Astrocyte of the spinal cord (primary cell): Measurements from ENCODE around the gene ATG4C.
"Not testable (repeated sequence)": the region's sequence is repeated elsewhere in the genome, so short reads cannot be mapped to it uniquely, and the experiment has no call there.

Experiments used
- DNase-seq: peaks from one replicate; pipeline ENCODE4 v3.0.0; 2011; ENCODE audit warnings: low read depth, low spot score
- H3K4me3 ChIP-seq: 2 replicates; pipeline ENCODE4 v1.5.1; 2011; ENCODE audit warnings: low read depth, mild to moderate bottlenecking, low read length, moderate library complexity
- CTCF ChIP-seq: IDR thresholded peaks from 2 replicates; pipeline ENCODE4 v1.5.1; 2012; ENCODE audit warnings: low read depth, mild to moderate bottlenecking, low read length, inconsistent platforms
- in situ Hi-C: cut with HindIII; loops from 2 replicates; pipeline ENCODE4 v1.10.0; 2017; ENCODE audit warnings: low sequenced_read_pairs

ATG4C gene

GRCh38 chr1:62753031-62753965, 30.6 kb upstream of the ATG4C start:
- in situ Hi-C loops = no loop called here
- no peak overlapping the region for H3K4me3 ChIP-seq
- DNase-seq = no peak
- no peak for TF ChIP-seq CTCF

GRCh38 chr1:62754938-62755337, 29.0 kb upstream of the ATG4C start:
- in situ Hi-C loops, DNase-seq, H3K4me3 ChIP-seq: not testable (repeated sequence)

GRCh38 chr1:62756255-62756884, 27.6 kb upstream of the ATG4C start:
- H3K4me3 ChIP-seq, DNase-seq, in situ Hi-C loops: not testable (repeated sequence)

- DNase-seq, H3K4me3 ChIP-seq, in situ Hi-C loops: not testable (repeated sequence)
Observed at GRCh38 chr1:62759232-62759875, 24.6 kb upstream of the ATG4C start.

- DNase-seq, in situ Hi-C loops, H3K4me3 ChIP-seq: not testable (repeated sequence)
Observed at GRCh38 chr1:62760021-62760782, 23.7 kb upstream of the ATG4C start.

- DNase-seq, in situ Hi-C loops, H3K4me3 ChIP-seq: not testable (repeated sequence)
Observed at GRCh38 chr1:62761223-62761870, 22.6 kb upstream of the ATG4C start.

GRCh38 chr1:62762027-62762426, 21.9 kb upstream of the ATG4C start:
- DNase-seq, in situ Hi-C loops, H3K4me3 ChIP-seq: not testable (repeated sequence)

GRCh38 chr1:62765981-62766380, 18.0 kb upstream of the ATG4C start:
- no peak for TF ChIP-seq CTCF
- in situ Hi-C loops = no loop called here
- no peak overlapping the region for H3K4me3 ChIP-seq
- no peak for DNase-seq

- in situ Hi-C loops, DNase-seq, H3K4me3 ChIP-seq: not testable (repeated sequence)
Observed at GRCh38 chr1:62768551-62768950, 15.4 kb upstream of the ATG4C start.
